Measurements from ENCODE around the gene TP53.
A peak's percentile ranks its signal among the peaks of the same experiment; 100 is the strongest.
"Not testable (repeated sequence)": the region's sequence is repeated elsewhere in the genome, so short reads cannot be mapped to it uniquely, and the experiment has no call there.

The TP53 gene

DNA sequence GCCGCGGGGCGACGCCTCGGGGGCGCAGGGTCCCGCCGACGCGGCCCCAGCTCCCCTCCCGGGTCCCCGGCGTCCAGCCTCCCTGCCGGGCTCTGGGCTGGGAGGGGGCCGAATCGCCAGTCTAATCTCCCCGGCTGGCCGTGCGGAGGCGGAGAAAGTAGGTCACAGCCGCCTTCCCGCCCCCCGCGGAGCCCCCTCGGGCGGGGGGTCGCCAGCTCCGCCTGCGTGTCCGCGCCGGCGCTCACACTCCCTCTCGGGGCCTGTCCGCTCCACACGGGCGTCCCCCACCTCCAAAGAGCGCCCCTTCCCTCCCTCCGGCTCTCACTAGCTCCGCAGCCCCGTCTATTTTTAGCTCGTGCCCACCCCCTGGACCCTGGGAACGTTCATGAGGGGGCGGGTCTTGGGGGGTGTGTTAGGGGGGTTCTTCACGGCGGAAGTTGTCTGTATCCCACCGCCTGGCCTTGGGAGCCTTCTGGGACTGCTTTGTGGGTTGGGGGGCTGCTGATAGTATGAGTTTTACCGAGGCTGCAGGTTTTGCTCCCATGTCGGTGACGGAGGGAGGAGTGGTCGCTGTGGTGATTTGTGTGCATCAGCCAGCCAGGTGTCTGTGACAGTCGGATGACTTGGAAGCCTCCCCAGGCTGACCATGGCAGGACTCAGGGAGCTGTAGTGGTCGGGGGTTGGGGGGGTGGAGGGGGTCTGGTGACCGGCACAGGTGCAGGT is 35.5 kb downstream of the TP53 start:
- H3K4me3 ChIP-seq (replicated peaks; ENCODE audit: low read depth, low read length): no peak overlapping the region
- no peak for TF ChIP-seq CTCF (IDR thresholded peaks at IDR 0.05; ENCODE audit: low read length, missing control alignments)
- no peak for DNase-seq (ENCODE audit: low read depth)

GRCh38 chr17:7651097-7651664 is 36.1 kb downstream of the TP53 start:
- H3K4me3 ChIP-seq (replicated peaks; ENCODE audit: low read depth, low read length): peak overlapping the region; percentile 37
- DNase-seq (ENCODE audit: low read depth): no peak
- TF ChIP-seq CTCF (IDR thresholded peaks at IDR 0.05; ENCODE audit: low read length, missing control alignments): no peak

DNA sequence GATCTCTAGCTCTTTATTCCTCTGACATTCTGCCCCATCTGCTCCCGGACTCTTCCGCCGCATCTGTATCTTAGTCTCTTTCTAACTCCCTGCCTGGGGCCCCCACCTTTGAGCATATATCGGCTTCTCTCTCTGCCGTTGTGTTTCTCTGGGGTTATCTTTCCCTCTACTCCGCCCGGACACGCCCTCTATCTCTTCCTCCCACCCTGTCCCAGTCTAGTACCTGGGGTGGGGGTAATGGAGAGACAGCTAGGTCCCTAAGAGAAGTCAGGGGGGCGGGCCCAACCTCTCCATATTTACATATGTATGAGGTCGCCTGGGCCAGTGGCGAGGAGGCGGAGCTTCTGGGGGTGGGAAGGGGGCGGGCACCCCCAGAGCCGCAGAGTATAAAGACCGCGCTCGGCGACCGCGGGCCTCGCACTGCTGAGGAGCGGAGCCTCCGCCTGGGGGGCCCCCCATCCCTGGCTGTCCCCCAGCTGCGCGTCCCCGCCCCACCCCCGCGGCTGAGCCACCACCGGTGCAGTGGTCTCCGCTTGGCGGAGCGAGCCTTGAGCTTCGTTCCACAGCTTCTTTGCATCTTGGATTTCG is 36.7 kb downstream of the TP53 start, which contains the start of gene ATP1B2:
Gene ATP1B2 (plus strand): TSS at position 418 of the 588 bp plus-strand sequence. CDS start 593 bp downstream, outside the sequence.
- TF ChIP-seq CTCF (IDR thresholded peaks at IDR 0.05; ENCODE audit: low read length, missing control alignments): no peak
- peak within 1 kb of the TSS; percentile 37 for H3K4me3 ChIP-seq (replicated peaks; ENCODE audit: low read depth, low read length)
- peak; percentile 31 for DNase-seq (ENCODE audit: low read depth)

DNA sequence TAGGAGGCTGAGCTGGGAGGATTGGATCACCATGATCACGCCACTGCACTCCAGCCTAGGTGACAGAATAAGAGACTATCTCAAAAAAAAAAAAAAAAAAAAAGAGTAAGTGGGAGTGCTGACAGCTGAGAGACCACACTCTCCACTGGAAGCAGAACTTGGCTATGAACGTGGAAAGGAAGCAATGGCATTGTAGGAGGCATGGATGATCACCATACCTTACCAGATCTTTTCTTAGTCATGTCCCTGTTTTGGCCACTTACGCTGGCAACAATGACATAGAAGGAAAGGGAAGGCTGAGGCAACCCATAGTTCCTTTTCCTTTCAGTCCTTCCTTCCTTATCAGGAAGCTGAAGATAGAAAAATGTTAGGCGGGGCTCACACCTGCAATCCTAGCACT is 40.3 kb downstream of the TP53 start:
- H3K4me3 ChIP-seq (replicated peaks; ENCODE audit: low read depth, low read length): no peak overlapping the region
- no peak for DNase-seq (ENCODE audit: low read depth)
- TF ChIP-seq CTCF (IDR thresholded peaks at IDR 0.05; ENCODE audit: low read length, missing control alignments): no peak

DNA sequence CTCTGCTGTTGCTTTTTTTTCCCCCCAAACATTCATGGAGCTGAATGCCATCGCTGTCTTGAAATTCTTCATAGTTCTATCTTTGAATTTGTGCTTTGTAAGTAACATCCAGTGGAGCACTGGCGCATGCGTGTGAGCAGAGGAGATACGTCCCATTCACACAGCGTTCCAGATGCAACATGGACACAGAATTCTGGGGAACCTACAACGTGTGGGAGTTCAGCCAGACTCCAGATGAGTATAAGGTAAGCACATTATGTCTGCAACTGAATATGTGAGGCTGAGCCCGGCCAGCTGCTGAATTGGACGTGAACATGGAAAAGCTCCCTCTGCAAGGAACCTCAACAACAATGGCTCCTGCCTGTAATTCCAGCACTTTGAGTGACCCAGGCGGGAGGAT is 40.8 kb downstream of the TP53 start:
- DNase-seq (ENCODE audit: low read depth): no peak
- H3K4me3 ChIP-seq (replicated peaks; ENCODE audit: low read depth, low read length): no peak overlapping the region
- no peak for TF ChIP-seq CTCF (IDR thresholded peaks at IDR 0.05; ENCODE audit: low read length, missing control alignments)

GRCh38 chr17:7644775-7645174 is 42.5 kb downstream of the TP53 start:
- no peak for TF ChIP-seq CTCF (IDR thresholded peaks at IDR 0.05; ENCODE audit: low read length, missing control alignments)
- no peak overlapping the region for H3K4me3 ChIP-seq (replicated peaks; ENCODE audit: low read depth, low read length)
- DNase-seq (ENCODE audit: low read depth): no peak

- DNase-seq (ENCODE audit: low read depth); H3K4me3 ChIP-seq (replicated peaks; ENCODE audit: low read depth, low read length): not testable (repeated sequence)
These were observed 45.7 kb downstream of the TP53 start for GRCh38 chr17:7641635-7642034.

Data from fibroblast of pulmonary artery (primary cell).